ENCODE results near the gene LRP1.

The LRP1 gene

DNA sequence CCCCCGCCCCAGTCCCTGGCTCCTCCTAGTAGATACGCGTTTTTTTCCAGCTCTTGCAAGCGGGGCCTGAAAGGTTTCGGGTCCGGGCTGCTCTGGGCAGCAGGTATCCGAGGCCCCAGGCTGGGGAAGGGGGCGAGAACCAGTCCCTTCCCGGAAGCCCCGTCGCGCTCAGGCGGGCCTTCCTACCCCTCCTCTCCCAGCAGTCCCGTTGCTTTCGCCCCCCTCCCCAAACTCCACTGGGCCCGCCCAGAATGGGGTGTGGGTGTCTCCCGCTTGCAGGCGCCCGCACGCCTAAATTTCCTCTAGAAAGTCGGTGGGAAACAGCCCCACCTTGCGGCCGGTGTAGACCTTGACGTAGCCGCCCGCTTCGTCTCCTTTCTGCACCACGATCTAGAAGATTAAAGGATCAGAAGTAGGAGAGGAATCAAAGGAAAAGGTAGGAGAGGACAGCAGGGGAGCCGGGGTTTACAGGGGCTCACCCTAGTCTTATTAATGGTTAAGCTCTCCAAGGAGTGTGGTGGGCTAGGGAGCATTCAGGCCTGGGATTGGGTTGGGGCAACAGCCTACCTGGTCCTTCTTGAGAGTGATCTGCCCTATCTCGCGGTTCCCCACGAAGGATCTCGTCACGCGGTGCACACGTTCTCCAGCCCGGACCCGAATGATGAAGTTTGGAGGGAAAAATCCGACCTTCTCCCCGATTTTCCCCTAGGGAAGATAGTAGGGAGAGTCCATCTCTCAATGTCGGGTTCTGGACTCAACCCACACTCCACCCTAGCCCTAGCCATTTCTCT lies 115.4 kb downstream of the LRP1 start:
- H3K4me3 ChIP-seq (ENCODE audit: low read depth, low read length): peak overlapping the region; percentile 38
- TF ChIP-seq, protein P1, sequence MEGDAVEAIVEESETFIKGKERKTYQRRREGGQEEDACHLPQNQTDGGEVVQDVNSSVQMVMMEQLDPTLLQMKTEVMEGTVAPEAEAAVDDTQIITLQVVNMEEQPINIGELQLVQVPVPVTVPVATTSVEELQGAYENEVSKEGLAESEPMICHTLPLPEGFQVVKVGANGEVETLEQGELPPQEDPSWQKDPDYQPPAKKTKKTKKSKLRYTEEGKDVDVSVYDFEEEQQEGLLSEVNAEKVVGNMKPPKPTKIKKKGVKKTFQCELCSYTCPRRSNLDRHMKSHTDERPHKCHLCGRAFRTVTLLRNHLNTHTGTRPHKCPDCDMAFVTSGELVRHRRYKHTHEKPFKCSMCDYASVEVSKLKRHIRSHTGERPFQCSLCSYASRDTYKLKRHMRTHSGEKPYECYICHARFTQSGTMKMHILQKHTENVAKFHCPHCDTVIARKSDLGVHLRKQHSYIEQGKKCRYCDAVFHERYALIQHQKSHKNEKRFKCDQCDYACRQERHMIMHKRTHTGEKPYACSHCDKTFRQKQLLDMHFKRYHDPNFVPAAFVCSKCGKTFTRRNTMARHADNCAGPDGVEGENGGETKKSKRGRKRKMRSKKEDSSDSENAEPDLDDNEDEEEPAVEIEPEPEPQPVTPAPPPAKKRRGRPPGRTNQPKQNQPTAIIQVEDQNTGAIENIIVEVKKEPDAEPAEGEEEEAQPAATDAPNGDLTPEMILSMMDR (IDR thresholded peaks at IDR 0.05; ENCODE audit: low read depth, low read length, missing control alignments): peak; percentile 73
- DNase-seq (ENCODE audit: low read depth): no peak

DNA sequence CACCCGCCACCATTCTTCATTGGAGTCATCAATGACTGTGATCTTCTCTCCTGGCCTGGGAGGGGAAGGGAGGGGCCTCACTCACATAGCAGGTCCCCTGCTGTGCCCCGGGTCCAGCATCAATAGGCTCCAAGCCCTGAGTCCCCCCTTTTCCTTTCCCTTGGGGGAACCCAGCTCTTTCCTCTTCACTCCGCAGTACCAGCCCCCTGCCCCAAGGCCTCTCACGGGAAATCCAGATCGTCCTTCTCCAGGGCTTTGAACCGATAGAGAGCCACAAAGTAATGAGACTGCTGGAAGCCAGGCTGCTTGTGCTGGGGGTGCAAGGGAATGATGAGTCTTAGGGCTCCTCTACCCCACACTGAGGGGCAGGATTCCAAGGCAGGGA lies 116.0 kb downstream of the LRP1 start:
- no peak overlapping the region for H3K4me3 ChIP-seq (ENCODE audit: low read depth, low read length)
- no peak for DNase-seq (ENCODE audit: low read depth)

DNA sequence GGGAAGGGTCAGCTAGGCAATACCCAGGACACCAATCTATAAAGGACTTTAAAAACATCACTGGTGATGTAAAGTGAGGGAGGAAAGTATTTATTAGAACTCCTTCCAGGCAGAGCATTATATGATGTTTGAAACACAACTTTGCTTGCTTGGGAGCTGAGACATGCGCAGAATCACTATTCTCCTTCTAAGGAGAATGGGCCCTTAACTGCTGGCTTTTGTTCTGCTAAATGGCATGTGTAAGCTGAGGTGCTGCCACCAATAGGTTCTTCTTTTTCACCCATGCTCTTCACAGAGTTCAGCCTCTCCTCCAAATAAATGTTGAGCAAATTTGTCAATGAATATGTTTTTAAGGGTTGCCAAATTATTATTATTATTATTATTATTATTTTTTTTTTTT lies 118.8 kb downstream of the LRP1 start:
- H3K4me3 ChIP-seq (ENCODE audit: low read depth, low read length): no peak overlapping the region
- no peak for DNase-seq (ENCODE audit: low read depth)
- TF ChIP-seq, protein P1 (IDR thresholded peaks at IDR 0.05; ENCODE audit: low read depth, low read length, missing control alignments): no peak

More for the DNA sequence above, 116.0 kb downstream of the LRP1 start:
- TF ChIP-seq, protein P1 (IDR thresholded peaks at IDR 0.05; ENCODE audit: low read depth, low read length, missing control alignments): no peak

DNA sequence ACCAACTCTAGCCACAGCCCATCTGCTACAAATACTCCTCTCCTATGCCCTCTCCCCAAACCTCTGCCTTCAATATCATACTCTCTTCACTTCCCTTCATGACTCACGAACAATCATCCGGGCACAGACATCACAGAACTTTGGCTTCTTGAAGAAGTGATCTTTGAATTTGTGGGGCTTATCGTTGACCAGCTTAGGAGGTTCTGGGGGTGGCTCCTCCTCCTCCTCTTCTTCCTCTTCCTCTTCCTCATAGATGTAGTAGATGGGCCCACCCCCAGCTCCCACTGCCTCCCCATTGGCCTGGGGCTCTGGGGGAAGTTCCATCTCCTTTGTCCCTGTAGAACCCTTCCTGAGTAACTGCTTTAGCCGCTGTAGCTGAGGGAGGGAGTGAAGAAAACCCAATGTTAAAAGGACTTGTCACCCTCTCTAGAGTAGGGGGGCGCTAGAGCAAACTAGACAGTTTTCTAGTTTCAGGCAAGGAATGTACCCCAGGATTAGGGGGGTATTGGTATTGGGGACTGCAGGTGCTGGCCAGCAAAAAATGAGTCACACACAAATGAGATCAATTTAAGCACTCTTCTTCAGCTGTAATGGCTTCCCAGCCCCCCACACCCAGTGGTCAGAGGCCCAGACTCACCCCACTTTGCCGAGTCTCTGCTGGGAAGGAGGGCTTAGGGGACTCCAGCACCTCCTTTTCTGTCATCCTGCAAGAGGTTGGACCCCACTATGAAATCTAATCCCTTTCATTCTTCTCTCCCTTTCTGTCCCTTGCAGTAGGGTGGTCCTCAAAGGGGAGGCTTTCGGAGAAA lies 120.9 kb downstream of the LRP1 start:
- H3K4me3 ChIP-seq (ENCODE audit: low read depth, low read length): peak overlapping the region; percentile 7
- DNase-seq (ENCODE audit: low read depth): no peak
- TF ChIP-seq, protein P1 (IDR thresholded peaks at IDR 0.05; ENCODE audit: low read depth, low read length, missing control alignments): no peak

DNA sequence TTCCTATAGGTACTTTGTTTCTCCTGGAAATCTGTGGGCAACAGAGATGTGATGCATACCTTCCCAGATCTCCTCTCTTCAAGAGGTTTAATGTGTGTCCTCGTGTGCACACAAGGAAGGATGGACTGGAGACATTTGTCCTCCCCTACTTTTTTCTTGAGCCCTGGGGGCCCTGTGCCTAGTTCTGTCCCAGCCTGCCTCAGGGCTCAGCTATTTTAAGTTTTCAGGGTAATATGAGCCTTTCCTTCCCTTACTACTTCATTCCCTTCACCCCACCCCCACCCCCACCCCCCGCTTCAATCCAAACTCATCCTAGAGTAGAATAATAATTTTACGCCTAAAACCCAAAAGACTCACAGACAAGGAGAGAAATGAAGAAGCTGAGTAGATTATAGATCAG lies 122.3 kb downstream of the LRP1 start:
- DNase-seq (ENCODE audit: low read depth): no peak
- H3K4me3 ChIP-seq (ENCODE audit: low read depth, low read length): no peak overlapping the region
- TF ChIP-seq, protein P1 (IDR thresholded peaks at IDR 0.05; ENCODE audit: low read depth, low read length, missing control alignments): no peak

DNA sequence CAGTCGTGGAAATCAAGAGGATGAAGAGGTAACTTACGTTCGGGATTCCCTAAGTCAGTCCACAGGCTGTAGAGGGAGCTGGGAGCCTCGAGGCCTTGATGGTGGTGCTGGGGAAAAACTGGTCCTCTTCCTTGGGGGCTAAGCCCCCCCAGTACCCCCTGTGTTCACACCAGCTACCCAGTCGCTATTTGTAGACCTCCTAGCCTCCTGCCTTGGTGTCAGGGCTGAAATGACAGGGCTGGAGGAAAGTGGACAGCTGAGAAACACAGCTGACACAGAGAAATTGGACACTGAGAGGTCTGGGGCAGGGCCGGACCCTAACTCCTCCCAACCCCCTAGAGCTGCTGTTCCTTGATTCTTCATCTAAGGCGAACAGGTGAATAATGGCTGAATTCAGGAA lies 122.7 kb downstream of the LRP1 start, which contains the start of gene STAC3:
Gene STAC3, minus strand, starts transcription at position 232 of the 400 bp plus-strand sequence. CDS start 1,551 bp downstream, outside the sequence.
- no peak for DNase-seq (ENCODE audit: low read depth)
- TF ChIP-seq, protein P1 (IDR thresholded peaks at IDR 0.05; ENCODE audit: low read depth, low read length, missing control alignments): no peak
- H3K4me3 ChIP-seq (ENCODE audit: low read depth, low read length): no peak within 1 kb of the TSS
